GM10266 (cell line): Measurements from ENCODE around the gene TMC3.
"Not testable (repeated sequence)": the region's sequence is repeated elsewhere in the genome, so short reads cannot be mapped to it uniquely, and the experiment has no call there.

Experiments
- DNase-seq: peaks from one replicate; pipeline ENCODE4 v3.0.0; 2012; ENCODE audit errors: extremely low spot score
- CTCF ChIP-seq: IDR thresholded peaks from 2 replicates; pipeline ENCODE4 v1.5.1; 2012; ENCODE audit warnings: mild to moderate bottlenecking, low read depth; ENCODE audit not compliant: control insufficient read depth, insufficient read depth; ENCODE audit errors: missing control alignments

Gene TMC3

GRCh38 chr15:81331600-81331999, 42.4 kb downstream of the TMC3 start:
- DNase-seq, result no peak
- TF ChIP-seq CTCF, result no peak

DNA sequence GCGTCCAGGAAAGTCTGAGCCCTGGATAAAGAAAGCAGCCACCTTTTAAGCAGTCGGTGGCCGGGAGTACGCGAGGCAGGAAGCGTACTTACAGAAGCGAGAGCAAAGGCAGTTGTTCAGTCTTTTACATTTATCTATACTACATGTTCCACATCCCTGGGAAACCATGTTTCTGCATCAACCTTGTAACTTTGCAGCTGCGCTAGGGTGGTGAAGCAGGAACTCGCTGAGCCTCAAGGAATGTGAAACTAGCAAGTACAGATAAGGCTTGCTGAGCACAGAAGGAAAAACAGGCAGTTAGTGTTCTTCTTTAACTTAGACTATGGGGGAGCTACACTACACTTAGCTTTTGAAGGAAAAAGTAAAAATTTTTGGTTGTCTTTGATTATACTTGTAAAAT, 42.9 kb downstream of the TMC3 start:
- not testable (repeated sequence) for DNase-seq

DNA sequence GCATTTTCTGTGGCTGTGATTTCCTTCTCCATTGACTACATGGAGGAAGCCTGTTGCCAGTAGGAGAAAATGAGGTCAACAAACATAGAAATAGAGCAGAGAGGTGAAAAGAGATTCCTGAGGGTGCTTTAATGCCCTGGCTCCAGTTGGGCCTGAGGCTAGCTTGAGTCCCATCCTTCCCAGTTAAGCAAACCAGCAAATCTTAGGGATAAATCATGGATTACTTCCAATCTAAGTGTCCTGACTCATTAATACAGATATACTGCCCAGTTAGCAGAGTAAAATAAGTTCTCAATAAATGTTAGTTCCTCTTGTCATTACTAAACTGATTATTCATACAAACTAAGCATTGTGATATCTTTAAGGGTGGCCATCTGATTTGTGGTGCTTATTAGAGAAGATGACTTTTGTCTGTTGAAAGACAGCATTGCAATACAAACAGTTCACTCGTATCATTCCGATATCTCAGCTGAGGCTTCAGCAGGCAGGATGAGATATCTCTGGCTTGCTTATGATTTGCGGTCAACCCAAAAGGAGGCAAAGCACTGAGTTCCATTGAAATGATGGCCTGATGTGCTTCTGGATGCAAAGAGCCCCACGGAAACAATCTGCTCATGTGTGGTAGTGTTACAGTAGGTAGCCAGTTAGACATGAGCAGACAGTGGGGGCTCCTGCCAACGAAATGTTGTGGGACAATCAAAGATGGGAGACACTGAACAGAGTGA, 43.5 kb downstream of the TMC3 start:
- DNase-seq, result no peak
- TF ChIP-seq CTCF, result no peak

DNA sequence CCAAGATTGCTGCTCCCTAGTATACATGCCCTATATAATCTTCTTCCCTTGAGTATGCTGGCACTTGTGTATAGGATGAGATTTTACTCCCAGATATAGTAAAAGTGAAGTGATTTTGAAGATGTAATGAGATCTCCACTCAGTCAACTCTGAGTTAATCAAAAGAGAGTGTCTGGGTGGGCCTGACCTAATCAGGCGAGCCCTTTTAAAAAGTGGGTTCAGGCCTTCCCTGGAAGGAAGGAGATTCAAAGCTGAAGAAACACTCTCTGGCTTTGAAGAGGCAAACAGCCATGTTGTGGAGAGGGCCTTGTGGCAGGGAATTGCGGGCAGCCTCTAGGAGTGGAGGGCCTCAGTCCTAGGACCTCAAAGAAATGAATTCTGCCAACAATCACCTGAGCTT, 44.6 kb downstream of the TMC3 start:
- no peak for TF ChIP-seq CTCF
- no peak for DNase-seq

DNA sequence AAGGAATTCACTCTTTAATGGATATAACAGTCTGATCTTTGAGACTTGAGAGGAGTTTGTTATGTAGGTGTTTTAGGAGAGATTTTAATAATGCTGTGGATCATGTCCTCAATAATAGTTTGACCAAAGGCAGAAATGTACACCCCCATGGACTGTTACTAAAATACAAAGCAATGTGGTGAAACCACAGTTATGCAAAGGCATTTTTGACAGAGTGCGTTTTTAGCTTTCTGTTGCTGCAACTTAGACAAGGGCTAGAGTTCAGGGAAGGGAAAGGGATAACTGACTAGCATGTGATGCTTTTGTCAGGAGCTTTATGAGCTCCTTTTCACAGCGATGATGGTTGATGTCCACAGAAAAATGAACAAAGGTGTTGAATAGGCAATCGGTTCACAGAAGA, 46.5 kb downstream of the TMC3 start:
- TF ChIP-seq CTCF, result no peak
- no peak for DNase-seq

DNA sequence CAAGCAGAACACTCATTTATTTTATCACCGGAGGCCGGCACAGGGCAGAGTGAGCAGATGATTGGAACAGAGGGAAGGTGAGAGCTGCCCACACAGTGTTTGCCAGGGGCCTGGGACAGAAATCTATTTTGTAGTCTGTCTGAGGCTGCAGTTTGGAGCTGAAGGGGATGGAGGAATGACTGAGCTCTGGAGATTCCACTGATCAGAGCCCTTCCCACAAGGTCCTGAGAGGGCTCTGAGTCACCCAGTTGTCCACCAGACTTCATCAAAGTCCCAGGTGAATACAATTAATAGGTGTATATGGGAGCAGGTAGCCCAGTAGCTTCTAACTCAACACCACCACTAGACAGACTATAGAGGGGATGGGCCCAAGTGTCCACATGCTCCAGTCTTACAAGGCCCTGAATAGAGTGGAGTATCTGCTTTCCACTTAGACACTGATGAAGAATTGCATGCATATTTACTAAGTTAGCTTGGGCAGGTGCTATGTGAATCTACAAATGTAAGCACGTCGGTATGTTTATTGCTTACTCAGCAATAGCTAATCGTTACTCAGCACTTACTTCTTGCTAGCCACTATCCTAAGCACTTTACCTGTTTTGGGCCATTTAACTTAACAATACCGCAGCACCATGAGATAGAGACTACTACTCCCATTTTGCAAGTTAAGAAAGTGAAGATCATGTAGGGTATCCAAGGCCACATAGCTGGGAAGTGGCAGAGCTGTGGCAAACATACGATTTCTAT, 47.4 kb downstream of the TMC3 start:
- TF ChIP-seq CTCF, result no peak
- DNase-seq, result no peak

DNA sequence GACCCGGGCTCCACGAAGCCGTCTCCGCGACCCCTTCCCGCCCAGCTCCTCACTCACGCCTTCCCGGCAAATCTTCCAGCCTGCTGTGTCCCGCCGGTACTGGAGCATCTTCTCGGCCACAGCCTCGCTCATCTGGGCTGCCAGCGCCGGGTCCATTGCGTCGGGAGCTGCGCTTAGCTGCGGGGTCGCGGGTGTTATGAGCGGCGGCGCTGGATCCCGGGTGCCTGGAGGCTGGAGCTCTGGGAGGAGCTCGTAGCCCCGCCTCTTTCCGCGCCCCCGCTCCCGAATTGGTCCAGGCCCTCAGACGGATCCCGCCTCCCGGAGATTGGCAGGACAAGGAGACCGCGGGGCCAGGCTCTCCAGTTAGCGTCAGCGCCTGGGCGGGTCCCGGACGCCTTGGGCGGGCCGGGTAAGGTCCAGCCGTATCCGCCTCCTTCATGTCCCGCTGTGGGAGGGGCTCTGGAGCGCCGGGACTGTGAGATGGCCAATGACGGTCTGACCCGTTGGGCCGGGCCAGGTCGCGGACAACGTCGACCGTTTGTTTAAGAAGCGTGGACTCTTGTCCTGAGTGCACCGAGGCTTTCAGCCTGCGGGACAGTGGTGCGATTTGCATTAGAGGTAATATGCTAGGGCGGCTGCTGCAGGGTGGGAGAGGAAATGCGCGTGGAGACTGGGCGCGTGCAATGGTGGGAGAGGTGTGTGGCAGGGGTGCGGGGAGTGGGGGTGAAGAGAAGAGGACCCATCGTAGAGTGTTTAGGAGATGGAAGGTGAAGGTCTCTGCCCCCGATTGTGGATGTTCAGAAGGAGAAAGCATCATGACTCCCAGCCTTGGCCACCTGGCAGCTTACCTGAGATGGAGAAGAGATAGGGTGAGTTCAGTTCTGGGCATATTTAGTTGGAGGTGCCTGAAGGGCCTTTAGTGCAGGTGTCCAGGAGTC, 49.8 kb downstream of the TMC3 start, which contains the start of gene STARD5:
STARD5 (minus strand) TSS at position 198 of the 938 bp plus-strand sequence; CDS start at position 156, 42 bp downstream.
- peak; percentile 92 for DNase-seq
- TF ChIP-seq CTCF, result no peak
